NT2/D1 (cell line): ENCODE results near the gene GALR3.
"Not testable (repeated sequence)": the region's sequence is repeated elsewhere in the genome, so short reads cannot be mapped to it uniquely, and the experiment has no call there.

Source experiments
- DNase-seq: peaks from one replicate; pipeline ENCODE4 v3.0.0-alpha.2; 2011; ENCODE audit warnings: low read depth, low spot score
- H3K27me3 ChIP-seq: 2 replicates; pipeline ENCODE4 v1.6.0; 2011; ENCODE audit warnings: mild to moderate bottlenecking; ENCODE audit not compliant: insufficient read length, insufficient read depth
- H3K36me3 ChIP-seq: 2 replicates; pipeline ENCODE4 v1.6.1; 2011; ENCODE audit warnings: mild to moderate bottlenecking, low read length, mixed read lengths; ENCODE audit not compliant: insufficient read depth, insufficient read length
- H3K4me1 ChIP-seq: 2 replicates; pipeline ENCODE4 v1.5.1; 2011; ENCODE audit not compliant: insufficient read depth, insufficient read length
- H3K4me3 ChIP-seq: 2 replicates; pipeline ENCODE4 v1.5.1; 2011; ENCODE audit warnings: low read depth; ENCODE audit not compliant: insufficient read length
- H3K9ac ChIP-seq: 2 replicates; pipeline ENCODE4 v1.6.0; 2011; ENCODE audit warnings: low read depth; ENCODE audit not compliant: insufficient read length
- H3K9me3 ChIP-seq: 2 replicates; pipeline ENCODE4 v1.5.1; 2011; ENCODE audit warnings: mild to moderate bottlenecking, low read length; ENCODE audit not compliant: insufficient read depth
- SUZ12 ChIP-seq: IDR thresholded peaks from 2 replicates; pipeline ENCODE4 v1.6.1; 2011; ENCODE audit not compliant: insufficient read length, insufficient read depth; ENCODE audit errors: extremely low read depth
- YY1 ChIP-seq: IDR thresholded peaks from 2 replicates; pipeline ENCODE4 v1.6.1; 2011; ENCODE audit not compliant: insufficient read length, insufficient read depth
- ZNF274 ChIP-seq: IDR thresholded peaks from 2 replicates; pipeline ENCODE4 v1.6.1; 2011; ENCODE audit warnings: mild to moderate bottlenecking, low read depth, low read length

GALR3 gene

GRCh38 chr22:37797874-37798500 is 25.2 kb upstream of the GALR3 start:
- DNase-seq = no peak
- TF ChIP-seq ZNF274 = no peak
- no peak for TF ChIP-seq YY1
- TF ChIP-seq SUZ12 = no peak
- peak overlapping the region; percentile 32 for H3K9ac ChIP-seq
- H3K4me1 ChIP-seq = no peaks in the 10 kb centered on the region
- peaks cover 27% of the 10 kb centered on the region for H3K27me3 ChIP-seq
- no peak overlapping the region for H3K4me3 ChIP-seq
- H3K36me3 ChIP-seq = no peaks in the 10 kb centered on the region
- no peaks in the 10 kb centered on the region for H3K9me3 ChIP-seq

DNA sequence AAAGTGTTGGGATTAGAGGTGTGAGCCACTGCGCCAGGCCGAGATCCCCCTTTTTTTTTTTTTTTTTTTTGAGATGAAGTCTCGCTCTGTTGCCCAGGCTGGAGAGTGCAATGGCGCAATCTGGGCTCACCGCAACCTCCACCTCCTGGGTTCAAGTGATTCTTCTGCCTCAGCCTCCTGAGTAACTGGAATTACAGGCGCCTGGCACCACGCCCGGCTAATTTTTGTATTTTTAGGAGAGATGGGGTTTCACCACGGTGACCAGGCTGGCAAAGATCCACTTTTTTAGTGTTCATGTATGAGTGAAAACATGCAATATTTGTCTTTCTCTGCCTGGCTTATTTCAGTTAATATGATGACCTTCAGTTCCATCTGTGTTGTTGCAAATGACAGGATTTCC is 23.2 kb upstream of the GALR3 start:
- H3K36me3 ChIP-seq, DNase-seq, H3K9me3 ChIP-seq, H3K4me3 ChIP-seq, H3K9ac ChIP-seq, H3K4me1 ChIP-seq: not testable (repeated sequence)
- peaks cover 44% of the 10 kb centered on the region for H3K27me3 ChIP-seq

DNA sequence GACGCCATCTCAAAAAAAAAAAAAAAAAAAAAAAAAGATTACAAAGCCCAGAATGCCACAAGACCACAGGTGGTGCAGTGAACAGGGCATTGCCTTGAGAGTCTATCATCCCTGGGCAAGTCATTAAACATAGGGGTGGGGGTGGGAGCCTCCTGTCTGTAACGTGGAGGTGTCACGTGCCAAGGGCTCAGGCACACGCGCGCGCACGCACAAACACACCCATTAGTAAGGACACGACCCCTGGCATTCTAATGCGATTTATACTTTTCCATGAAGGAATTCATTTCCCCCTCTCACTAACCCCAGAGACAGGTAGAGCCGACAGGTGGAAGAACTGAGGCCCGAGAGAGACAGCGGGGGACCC is 21.3 kb upstream of the GALR3 start:
- peaks cover 5% of the 10 kb centered on the region for H3K4me1 ChIP-seq
- TF ChIP-seq SUZ12 (no peak), YY1 (no peak)
- no peaks in the 10 kb centered on the region for H3K9me3 ChIP-seq
- no peak overlapping the region for H3K9ac ChIP-seq
- no peaks in the 10 kb centered on the region for H3K36me3 ChIP-seq
- peak overlapping the region; percentile 73 for H3K4me3 ChIP-seq
- peaks cover 54% of the 10 kb centered on the region for H3K27me3 ChIP-seq
- DNase-seq = no peak

- peak overlapping the region; percentile 64 for H3K9ac ChIP-seq
- H3K27me3 ChIP-seq = peaks cover 54% of the 10 kb centered on the region
- DNase-seq = no peak
Measured at GRCh38 chr22:37802310-37803194, 20.6 kb upstream of the GALR3 start.

DNA sequence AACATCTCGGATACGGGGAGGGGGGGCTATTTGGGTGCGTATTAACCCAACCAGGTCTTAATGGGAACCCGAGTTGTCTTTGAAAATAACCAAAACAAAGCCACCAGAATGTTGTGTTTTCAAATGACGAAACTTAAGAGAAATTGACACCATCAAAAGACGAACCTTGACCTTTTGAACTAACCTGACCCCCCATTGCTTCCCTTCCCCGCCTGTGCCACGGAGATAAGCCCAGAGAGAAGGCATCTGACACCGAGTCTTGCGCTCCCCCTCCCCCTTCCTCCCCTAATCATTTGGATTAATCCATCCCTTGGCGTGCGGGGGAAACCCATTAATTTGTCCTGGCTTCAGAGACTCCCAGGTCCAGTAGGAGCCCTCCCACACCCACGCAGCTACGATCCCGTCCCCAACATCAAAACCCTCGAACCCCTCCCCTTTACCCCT is 20.0 kb upstream of the GALR3 start:
- peaks cover 58% of the 10 kb centered on the region for H3K27me3 ChIP-seq
- H3K4me1 ChIP-seq = peaks cover 5% of the 10 kb centered on the region
- no peak for TF ChIP-seq ZNF274
- no peak for TF ChIP-seq YY1
- TF ChIP-seq SUZ12 = no peak
- H3K9ac ChIP-seq = peak overlapping the region; percentile 80
- H3K36me3 ChIP-seq = no peaks in the 10 kb centered on the region
- peak overlapping the region; percentile 73 for H3K4me3 ChIP-seq
- no peaks in the 10 kb centered on the region for H3K9me3 ChIP-seq
- DNase-seq = no peak

More at GRCh38 chr22:37802310-37803194, 20.6 kb upstream of the GALR3 start:
- H3K36me3 ChIP-seq = no peaks in the 10 kb centered on the region
- no peak for TF ChIP-seq YY1
- TF ChIP-seq ZNF274 = no peak
- no peak for TF ChIP-seq SUZ12
- H3K4me1 ChIP-seq = peaks cover 5% of the 10 kb centered on the region
- H3K4me3 ChIP-seq = peak overlapping the region; percentile 73
- no peaks in the 10 kb centered on the region for H3K9me3 ChIP-seq

GRCh38 chr22:37803639-37804351 is 19.4 kb upstream of the GALR3 start:
- Histone ChIP-seq H3K36me3 (no peaks in the 10 kb centered on the region), H3K27me3 (peaks cover 61% of the 10 kb centered on the region), H3K9me3 (no peaks in the 10 kb centered on the region), H3K4me1 (peaks cover 5% of the 10 kb centered on the region), H3K4me3 (peak overlapping the region; percentile 73), H3K9ac (peak overlapping the region; percentile 80)
- no peak for DNase-seq
- no peak for TF ChIP-seq SUZ12
- TF ChIP-seq YY1 = no peak
- TF ChIP-seq ZNF274 = no peak

DNA sequence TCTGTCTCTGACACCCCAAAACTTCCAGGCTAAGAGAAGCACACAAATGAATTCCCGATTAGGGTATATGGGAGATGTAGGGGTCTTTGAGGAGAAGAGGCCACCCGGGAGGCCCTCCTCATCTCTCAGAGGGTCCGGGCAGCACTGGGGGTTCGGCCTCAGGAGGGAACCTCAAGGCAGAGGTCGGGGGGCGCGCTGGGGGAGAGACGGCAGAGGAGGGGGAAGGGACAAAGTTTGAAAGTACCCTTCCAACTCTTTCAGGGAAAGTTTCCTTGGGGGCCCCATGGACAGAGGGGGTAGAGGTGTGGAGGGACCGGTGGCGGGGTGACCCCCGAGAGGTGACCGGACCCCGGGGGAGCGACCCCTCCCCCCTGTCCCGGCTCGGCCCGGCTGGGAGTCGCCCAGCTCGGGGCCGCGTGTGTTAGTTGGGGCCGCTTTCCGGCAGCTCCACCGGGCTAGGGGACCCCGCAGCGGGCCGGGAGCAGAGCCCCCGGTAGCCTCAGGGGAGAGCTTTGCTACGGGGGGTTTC is 18.8 kb upstream of the GALR3 start:
- H3K9me3 ChIP-seq = no peaks in the 10 kb centered on the region
- H3K36me3 ChIP-seq = no peaks in the 10 kb centered on the region
- peak overlapping the region; percentile 80 for H3K9ac ChIP-seq
- H3K4me3 ChIP-seq = peak overlapping the region; percentile 73
- peaks cover 55% of the 10 kb centered on the region for H3K27me3 ChIP-seq
- H3K4me1 ChIP-seq = peaks cover 5% of the 10 kb centered on the region
- TF ChIP-seq YY1 (no peak), SUZ12 (no peak), ZNF274 (no peak)
- DNase-seq = no peak
